NCI-H128 (cell line): ENCODE data around the gene EBF4.

Experiments used
- DNase-seq: peaks from one replicate; lab custom pipeline; 2025; ENCODE audit not compliant: unreplicated experiment; lab: John Stamatoyannopoulos, UW

EBF4 gene

DNA sequence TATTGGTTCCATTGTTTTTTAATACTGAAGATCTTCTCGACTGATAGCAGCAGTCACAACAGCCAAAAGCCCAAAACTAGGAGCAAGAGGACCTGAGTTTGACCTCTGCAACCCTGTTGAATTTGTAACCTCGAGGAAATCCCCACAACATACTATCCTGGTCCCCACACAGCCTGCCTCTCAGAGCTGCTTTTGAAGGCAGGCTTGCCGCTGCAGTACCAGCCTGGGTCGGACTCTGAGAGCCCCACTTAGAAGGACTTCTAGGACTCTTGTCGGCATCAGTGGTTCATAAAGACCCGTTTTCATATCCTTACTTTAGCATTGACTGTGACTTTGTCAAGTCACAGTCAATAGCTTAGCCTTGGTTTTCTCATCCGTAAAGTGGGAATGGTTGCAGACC lies 49.3 kb downstream of the EBF4 start:
- no peak for DNase-seq

DNA sequence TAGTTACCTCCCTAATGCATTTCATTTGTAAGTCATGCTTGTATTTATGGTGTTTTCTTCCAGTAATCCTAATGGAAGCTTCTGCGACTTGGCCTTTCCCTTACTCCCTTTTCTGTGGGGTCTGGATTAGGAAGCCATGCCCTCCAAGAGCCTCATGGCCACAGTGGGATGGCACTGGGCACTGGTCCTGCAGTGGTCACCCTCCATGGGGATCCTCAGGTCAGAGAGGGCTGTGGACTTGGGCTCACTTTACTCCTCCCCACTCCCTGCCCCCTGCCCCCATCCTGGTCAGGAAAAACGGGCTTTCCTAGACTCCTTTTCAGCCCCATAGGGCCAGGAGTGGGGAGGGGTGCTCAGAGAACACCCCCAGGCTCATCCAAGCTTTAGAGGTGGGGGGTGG lies 49.9 kb downstream of the EBF4 start:
- no peak for DNase-seq

DNA sequence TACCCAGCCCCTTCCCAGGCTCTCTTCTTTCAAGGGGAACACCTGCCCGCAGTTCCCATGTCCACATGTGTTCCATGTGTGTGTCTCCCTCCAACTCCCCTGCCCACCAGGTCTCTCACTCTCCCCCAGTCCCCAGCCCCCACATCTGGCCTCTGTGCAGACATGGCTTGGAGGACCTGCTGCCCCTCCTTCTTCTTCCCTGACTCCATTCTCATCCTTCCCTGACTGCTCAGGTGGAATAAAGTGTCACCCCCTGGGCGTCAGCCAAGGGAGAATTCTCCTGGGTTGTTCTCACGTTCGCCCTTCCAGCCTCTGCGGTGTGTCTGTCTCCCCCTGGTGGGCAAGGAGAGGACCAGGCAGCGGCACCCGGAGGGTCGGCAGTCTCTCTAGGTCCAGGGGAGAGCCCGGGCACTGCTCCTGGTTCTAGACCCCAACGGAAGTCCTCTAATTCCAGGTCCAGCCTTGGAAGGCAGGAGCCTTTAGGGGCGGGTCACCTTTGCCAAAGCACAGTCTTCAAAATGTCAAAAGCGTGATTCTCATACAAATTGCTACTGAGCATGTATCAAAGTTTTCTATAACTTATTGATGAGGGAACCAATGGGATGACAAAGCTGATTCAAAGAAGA lies 50.5 kb downstream of the EBF4 start:
- DNase-seq: peak; percentile 60

DNA sequence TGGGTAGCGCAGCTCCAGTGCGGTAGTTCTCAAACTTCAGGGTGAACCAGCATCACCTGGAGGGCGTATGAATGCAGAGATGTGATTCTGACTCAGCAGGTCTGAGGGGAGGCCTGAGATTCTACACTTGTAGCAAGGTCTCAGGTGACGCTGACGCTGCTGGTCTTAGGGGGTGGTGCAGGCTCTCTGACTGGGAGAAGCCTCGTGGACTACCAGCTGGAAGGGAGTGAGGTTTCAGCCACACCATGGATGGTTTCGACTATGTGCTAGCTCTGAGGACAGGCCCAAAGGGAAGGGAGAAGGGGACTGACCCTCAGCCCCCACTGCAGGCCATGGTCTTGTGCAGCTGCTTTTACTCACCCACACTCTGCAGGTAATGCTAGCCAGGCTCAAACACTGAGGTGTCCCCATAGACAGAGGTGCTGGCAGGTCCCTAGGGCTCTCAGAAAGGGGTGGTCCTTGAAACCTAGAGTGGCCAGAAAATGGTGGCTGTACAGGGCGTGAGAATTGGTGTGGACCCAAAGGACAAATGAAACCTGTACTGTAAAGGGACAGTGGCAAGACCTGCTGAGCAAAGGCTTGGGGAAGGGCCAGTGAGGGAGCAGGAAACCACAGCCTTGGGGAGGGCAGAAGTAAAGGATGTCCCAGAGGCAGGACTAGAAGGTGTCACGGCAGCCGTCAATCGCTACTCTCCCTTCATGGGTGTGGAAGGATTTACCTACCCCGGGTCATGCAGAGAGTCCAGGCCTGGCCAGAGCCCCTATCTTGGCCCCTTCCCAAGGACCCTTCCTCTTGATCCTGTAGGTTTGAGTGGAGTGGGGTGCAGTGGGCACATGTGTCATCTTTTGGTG lies 52.7 kb downstream of the EBF4 start:
- no peak for DNase-seq

DNA sequence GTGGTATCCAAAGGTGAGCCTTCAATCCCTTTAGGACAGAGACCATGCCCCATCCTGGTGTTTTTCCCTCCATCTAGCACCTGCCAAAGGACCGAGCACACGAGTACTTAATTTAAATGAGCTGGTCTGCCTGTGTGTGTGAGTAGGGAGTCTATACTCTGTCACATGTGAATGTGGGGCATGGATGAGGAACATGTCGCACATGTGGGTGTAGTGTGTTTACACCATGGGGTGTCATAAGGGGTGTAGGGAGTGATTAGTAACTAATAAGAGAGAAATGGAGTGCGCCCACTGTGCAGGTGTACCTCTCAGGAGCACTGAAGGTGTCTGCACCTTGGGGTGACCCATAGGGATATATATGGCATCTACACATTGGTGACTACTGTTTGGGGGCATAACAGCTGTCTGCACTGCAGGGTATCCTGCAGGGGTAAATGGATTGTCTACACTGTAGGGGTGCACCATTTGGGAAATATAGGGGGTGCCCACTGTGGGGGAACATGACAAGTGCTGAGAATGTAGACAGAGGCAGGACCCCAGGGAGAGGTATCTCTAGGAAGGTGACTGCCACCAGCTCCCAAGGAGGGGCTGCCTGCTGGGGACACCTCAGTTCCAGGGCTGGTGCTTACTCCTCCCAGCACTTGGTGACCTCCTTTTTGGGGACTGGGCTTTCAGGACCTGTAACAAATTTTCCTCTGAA lies 53.5 kb downstream of the EBF4 start:
- no peak for DNase-seq

DNA sequence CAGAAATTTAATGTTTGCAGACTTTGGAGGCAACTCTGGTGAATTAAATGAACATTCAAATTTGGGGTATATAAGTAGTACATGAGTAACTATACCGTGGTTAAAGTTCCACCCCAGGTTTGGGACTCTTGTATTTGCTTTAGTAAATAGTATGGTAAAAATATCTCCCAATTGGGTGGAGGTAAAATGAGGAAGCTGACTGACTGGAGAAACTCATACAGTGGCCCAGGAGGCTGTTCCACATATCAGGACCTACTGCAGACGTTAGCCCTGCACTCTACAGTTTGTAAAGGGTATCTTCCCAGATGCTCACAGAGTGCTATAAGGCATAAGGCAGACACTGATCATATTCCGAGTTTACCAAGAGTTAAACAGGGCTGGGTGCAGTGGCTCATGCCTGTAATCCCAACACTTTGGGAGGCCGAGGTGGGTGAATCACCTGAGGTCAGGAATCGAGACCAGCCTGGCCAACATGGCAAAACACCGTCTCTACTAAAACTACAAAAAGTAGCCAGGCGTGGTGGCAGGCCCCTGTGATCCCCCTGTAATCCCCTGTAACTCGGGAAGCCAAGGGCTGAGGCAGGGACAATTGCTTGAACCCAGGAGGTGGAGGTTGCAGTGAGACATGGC lies 54.2 kb downstream of the EBF4 start:
- no peak for DNase-seq

DNA sequence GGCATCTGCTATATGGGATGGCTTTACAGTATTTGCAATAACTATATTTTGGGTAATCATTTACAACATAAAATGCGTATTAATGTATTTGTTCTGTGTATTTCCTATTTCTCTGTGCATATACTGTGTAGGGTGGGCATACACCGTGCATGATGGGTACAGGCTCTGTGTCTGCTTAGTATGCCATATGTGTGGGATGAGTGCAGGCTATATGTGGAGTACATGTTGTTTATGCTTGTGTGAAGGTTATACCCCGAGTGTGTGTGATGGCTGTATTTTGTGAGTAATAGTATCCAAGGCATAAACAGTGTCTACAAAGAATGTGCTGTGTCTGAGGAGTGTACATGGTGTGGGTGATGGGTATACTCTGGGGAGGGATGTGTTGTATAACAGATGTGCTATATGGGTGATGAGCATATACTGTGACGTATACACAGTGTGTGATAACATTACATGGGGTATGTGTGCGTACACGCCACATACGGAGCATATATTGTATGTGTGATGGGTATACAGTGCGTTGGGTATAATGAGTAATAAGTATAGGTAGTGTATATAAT lies 55.2 kb downstream of the EBF4 start:
- DNase-seq: no peak

DNA sequence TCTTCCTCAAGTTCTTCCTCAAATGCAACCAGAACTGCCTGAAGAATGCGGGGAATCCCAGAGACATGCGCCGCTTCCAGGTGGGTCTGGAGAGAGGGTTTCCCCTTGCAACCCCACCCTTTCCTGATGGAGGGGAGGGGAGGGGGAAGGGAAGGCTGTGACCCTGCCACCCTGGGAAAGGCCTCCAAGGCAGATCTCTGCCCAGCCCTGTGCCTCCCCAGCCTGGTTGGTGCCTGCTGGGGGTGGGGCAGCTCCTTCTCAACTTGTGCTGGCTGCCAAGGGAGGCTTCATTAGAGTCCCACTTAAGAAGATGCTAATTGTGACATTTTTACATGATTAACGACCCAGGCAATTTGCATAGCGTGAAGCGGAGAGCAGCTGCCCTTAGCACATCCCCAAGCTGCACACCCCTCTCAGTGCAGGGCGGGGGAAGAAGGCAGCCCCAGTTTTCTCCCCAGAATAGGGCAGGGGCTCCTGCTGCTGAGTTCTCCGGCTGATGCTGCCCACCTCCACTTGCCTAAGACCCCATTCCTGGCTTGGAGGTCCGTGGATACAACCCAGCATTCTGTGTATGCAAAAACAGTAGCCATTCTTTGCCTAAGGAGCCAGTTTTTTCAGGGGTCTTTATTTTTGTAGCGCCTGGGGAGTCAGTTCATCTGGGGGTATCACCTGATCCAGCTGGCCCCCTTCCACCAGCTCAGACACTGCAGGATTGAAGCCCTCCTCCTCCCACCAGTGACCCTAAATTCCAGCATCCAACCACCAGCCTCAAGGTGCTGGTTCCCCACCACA lies 56.2 kb downstream of the EBF4 start:
- no peak for DNase-seq

DNA sequence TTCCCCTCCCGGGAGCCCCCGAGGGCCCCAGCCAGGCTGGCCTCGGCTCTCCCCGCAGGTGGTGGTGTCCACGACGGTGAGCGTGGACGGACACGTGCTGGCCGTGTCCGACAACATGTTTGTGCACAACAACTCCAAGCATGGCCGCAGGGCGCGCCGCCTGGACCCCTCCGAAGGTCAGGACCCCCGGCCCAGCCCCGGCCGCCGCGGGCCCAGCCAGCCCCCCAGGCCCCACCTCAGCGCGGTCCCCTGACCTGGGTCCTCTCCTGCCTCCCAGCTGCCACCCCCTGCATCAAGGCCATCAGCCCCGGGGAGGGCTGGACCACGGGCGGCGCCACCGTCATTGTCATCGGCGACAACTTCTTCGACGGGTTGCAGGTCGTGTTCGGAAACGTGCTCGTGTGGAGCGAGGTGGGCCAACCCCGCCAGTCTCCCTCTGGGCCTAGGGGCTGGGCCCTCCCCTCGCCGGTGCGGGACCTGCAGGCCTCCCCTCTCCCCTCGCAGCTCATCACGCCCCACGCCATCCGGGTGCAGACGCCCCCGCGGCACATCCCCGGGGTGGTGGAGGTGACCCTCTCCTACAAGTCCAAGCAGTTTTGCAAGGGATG lies 56.9 kb downstream of the EBF4 start:
- DNase-seq: no peak

DNA sequence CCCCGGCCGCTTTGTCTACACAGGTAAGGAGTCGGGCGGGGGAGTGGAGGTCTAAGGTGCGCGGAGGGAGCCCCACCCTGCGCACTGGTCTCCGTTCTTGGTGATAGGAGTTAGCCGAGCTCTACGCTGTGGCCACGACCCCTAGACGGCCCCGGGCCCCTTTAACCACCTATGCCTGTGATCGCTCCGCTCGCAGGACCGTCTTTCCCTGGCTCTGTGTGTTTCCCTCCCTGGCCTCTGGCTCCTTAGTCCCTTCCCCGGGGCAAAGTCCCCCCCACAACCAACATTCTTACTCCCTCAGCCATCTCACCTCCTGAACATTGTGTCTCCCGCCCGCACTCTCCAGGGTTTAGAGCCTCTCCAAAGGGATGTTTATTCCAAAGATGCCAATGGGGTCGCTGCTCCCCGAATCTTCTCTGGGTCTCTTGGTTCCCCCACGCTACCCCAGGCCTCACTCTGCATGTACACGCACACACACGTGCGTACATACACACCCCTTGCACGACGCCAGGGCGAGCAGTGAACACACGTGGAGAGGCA lies 57.4 kb downstream of the EBF4 start:
- DNase-seq: no peak

DNA sequence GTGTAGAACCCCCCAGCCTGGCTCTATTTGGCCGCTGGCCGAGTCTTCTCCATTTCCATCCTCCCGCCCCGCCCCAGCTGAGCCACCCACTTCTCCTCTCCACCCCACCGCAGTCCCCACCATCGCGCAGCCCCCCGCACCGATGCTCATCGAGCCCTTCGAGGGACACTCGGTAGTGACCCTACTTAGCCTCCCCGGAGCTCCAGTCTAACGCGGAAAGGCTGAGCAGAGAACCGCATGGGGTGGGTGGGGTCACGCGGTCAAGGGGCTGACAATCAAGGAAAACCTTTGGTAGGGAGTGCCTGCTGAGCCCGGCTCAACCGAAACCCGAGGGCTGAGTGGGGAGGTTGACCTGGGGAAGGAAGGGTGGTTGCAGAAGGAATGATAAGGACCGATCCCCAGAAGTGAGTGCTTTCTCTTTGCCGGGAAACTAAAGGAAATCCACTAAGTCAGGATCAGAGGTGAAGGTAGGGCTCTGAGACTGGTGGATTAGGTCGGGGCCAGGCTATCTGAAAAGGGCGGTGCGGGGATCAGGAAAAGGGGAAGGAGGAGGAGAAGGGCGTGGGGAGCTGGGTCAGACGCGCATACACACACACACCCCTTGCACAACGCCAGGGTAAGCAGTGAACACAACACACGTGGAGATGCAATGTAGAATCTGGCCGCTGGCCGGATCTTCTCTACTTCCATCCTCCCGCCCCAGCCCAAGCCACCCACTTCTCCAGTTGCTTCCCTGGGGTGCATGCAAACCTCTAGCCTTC lies 58.1 kb downstream of the EBF4 start:
- no peak for DNase-seq

DNA sequence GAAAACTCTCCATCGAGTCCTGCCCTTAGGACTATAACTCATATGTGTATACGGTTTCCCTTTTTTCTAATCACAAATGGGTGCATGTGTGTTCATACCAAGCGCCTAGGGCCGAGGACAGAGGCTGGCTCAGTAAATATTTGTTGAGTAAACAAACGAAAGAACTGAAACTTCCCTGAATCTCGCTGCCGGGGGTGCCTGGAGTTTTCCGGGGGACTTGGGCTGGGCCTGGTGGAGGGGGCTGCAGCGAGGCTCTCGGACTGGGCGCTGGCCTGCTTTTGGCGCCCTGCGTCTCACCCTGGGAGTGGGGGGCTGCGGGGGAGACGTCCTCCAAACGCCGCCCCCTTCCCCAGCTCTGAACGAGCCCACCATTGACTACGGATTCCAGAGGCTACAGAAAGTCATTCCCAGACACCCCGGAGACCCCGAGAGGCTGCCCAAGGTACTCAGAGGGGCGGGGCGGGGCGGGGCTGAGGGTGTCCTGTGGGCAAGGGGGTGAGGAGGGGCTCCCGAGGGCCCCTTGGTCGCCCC lies 58.8 kb downstream of the EBF4 start:
- DNase-seq: no peak

DNA sequence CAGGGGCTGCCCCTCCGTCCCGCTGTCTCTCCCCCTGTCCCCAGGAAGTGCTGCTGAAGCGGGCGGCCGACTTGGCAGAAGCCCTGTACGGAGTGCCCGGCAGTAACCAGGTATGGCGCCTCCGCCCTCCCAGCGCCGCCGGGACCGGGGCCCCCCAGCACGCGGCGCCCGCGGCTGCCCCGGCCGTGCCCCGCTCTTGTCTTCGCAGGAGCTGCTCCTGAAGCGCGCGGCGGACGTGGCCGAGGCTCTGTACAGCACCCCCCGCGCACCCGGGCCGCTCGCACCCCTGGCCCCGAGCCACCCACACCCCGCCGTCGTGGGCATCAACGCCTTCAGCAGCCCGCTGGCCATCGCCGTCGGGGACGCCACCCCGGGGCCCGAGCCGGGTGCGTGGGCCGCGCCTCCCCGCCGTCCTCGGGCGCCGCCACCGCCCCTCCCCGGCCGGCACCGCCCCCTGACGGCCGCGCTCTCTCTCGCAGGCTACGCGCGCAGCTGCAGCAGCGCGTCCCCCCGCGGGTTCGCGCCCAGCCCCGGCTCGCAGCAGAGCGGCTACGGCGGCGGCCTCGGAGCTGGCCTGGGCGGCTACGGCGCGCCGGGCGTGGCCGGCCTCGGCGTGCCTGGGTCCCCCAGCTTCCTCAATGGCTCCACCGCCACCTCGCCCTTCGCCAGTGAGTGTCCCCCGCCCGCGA lies 59.4 kb downstream of the EBF4 start:
- no peak for DNase-seq

DNA sequence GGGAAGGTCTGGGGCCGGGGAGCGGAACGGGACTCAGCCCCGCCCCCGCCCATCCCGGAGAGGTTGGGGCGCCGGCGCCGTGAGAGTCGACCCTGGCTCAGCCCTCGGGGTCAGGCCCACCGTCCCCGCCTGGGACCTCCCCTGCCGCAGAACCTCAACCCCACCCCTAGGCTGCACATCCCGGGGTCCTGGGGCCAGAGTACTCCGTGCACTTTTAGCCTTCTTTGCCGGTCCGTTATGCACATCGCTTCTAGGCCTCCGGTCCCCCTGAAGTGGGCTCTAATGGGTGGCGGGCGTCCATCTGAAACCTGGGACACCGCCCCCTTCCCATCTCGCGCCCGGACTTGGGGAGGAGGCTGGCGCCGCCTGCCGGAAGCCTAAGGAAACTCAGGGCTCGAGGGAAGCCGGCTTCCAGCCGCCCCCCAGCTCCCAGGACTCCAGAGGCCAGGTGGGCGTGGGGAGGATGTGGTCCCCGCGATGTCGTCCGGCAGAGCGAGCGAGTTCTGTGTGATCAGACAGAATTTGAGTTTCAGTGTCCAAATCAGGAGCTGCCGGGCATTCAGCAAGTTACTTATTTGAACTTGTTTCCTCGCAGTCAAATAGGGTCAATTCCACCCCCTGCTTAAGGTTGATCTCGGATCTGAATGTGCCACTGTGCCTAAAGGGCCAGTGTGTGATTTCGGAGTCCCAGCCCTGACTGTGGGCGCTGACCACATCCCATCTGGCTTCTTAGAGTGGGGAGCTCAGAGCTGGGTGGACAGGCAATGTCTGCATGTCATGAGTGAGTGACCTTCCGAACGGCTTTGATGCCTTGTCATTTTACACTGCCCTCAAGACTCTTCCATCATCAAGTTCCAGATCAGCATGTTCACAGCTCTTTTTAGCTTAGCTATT lies 60.2 kb downstream of the EBF4 start:
- DNase-seq: peak; percentile 18

DNA sequence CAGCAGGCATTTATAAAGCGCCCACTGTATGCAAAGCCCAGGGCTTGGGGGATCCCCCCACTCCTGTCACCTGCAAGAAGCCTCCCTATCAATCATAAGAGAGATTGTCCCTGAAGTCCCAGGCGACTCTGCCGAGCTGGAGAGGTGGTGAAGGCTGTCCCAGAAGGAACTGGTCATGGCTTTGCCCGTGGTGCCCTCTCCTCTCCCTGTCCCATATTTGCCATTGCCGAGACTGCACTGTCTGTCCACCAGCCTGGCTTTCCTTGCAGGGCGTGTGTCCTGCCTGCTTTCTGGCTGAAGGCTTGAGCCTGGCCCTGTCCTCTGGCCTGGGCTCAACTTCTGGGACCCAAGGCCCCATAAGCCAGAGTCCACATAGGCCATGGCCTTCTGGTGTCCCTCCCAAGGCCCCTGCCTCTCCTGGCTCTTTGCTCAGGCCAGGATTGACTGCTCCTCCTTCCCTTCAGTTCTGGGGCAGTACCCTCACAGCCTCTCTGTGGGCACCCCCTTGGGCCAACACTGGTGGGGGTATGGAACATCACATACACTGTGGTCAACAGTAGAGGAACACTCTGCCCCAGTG lies 61.0 kb downstream of the EBF4 start:
- DNase-seq: no peak

DNA sequence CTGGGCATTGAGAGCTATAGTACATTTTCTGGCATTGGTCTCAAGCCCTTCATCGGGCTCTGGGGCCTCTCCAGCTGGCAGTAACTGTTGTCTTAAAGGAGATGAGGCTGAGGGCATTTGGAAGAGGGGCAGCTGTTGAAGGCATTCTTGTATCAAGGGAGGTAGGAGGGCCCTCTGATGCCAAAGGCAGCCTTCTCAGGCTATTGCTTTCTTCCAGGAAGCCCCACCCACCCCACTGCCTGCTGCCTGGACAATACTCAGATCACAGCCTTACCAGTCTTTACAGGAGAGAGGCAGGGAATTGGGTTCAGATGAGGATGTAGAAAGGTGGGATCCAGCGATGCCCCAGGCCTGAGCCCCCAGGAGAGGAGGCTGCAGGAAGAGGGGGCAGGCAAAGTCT lies 61.8 kb downstream of the EBF4 start:
- DNase-seq: no peak
